Thyroid gland (tissue), 4 donors: Measurements from ENCODE around the gene CNPY4.

ENCODE experiments used
- POLR2A ChIP-seq, 2 donors: fragments of 450-650 bp; IDR thresholded peaks; one replicate each; pipeline ENCODE4 v1.6.1; 2017; ENCODE audit warnings: antibody characterized with exemption in 2 of 2, mild to moderate bottlenecking in 2 of 2, moderate library complexity in 1 of 2
- TF ChIP-seq, protein P1 (sequence below), 6 experiments: fragments of 200-600 bp in 3 of 6; fragments of 450-650 bp in 3 of 6; sonication (generic) in 3 of 6; IDR thresholded peaks; one replicate each; pipeline ENCODE4 v1.5.1; 2016 to 2019; ENCODE audit warnings: antibody characterized with exemption in 6 of 6, mild to moderate bottlenecking in 2 of 6, inconsistent platforms in 1 of 6, moderate library complexity in 1 of 6

- TF ChIP-seq, protein P1, sequence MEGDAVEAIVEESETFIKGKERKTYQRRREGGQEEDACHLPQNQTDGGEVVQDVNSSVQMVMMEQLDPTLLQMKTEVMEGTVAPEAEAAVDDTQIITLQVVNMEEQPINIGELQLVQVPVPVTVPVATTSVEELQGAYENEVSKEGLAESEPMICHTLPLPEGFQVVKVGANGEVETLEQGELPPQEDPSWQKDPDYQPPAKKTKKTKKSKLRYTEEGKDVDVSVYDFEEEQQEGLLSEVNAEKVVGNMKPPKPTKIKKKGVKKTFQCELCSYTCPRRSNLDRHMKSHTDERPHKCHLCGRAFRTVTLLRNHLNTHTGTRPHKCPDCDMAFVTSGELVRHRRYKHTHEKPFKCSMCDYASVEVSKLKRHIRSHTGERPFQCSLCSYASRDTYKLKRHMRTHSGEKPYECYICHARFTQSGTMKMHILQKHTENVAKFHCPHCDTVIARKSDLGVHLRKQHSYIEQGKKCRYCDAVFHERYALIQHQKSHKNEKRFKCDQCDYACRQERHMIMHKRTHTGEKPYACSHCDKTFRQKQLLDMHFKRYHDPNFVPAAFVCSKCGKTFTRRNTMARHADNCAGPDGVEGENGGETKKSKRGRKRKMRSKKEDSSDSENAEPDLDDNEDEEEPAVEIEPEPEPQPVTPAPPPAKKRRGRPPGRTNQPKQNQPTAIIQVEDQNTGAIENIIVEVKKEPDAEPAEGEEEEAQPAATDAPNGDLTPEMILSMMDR (IDR thresholded peaks at IDR 0.05): no peak
- TF ChIP-seq POLR2A (IDR thresholded peaks at IDR 0.05): no peak
Observed at GRCh38 chr7:100071018-100071723, 48.3 kb upstream of the CNPY4 start.
